OCI-LY3 (cell line): ENCODE data around the gene GSTK1.

Experiments used
- H2AFZ ChIP-seq: fragments of 200-600, 300-600 bp; shearing (Covaris generic); 2 replicates; pipeline ENCODE4 v1.6.0; 2014; ENCODE audit warnings: antibody characterized with exemption, low read depth, low read length
- H3K27ac ChIP-seq: fragments of 200-600, 300-600 bp; sonication (generic); 2 replicates; pipeline ENCODE4 v1.5.1; 2014; ENCODE audit warnings: mild to moderate bottlenecking, low read length, moderate library complexity, mixed read lengths
- H3K27me3 ChIP-seq: fragments of 200-600, 300-600 bp; sonication (generic); 2 replicates; pipeline ENCODE4 v1.6.1; 2014; ENCODE audit warnings: low read depth, low read length, mixed read lengths
- H3K36me3 ChIP-seq: fragments of 200-600, 300-600 bp; sonication (generic); replicated peaks from 2 replicates; pipeline ENCODE3; 2014; ENCODE audit warnings: low read depth, low read length, mixed read lengths
- H3K4me1 ChIP-seq: fragments of 300-600, 200-600 bp; sonication (generic); 2 replicates; pipeline ENCODE4 v1.6.1; 2014; ENCODE audit warnings: low read length, mixed read lengths
- H3K4me2 ChIP-seq: fragments of 200-600, 300-600 bp; sonication (generic); 2 replicates; pipeline ENCODE4 v1.6.1; 2014; ENCODE audit warnings: low read length, mixed read lengths
- H3K4me3 ChIP-seq: fragments of 300-600, 200-600 bp; sonication (generic); 2 replicates; pipeline ENCODE4 v1.5.1; 2014; ENCODE audit warnings: antibody characterized with exemption, mild to moderate bottlenecking, low read length, moderate library complexity
- H3K79me2 ChIP-seq: fragments of 300-600, 200-600 bp; shearing (Covaris generic); 2 replicates; pipeline ENCODE4 v1.6.1; 2014; ENCODE audit warnings: mild to moderate bottlenecking, low read length, mixed read lengths
- H3K9ac ChIP-seq: fragments of 300-600, 200-600 bp; shearing (Covaris generic); 2 replicates; pipeline ENCODE4 v1.6.0; 2014; ENCODE audit warnings: mild to moderate bottlenecking, low read length, moderate library complexity
- H3K9me3 ChIP-seq: fragments of 200-600, 300-600 bp; shearing (Covaris generic); 2 replicates; pipeline ENCODE4 v1.6.1; 2014; ENCODE audit warnings: low read length, mixed read lengths; ENCODE audit not compliant: insufficient read depth
- H4K20me1 ChIP-seq: fragments of 200-600, 300-600 bp; sonication (generic); 2 replicates; pipeline ENCODE4 v1.6.1; 2016; ENCODE audit warnings: low read length, mixed read lengths; ENCODE audit not compliant: insufficient read depth
- EZH2phosphoT487 ChIP-seq: fragments of 200-600 bp; shearing (Covaris generic); IDR thresholded peaks from 2 replicates; pipeline ENCODE4 v1.6.1; 2018; ENCODE audit warnings: antibody characterized with exemption, mixed run types, low read depth
- TF ChIP-seq, protein P1 (sequence below): fragments of 200-600, 300-600 bp; sonication (generic); IDR thresholded peaks from 2 replicates; pipeline ENCODE4 v1.5.1; 2014; ENCODE audit warnings: antibody characterized with exemption, low read length, low read depth

The GSTK1 gene

GRCh38 chr7:143243614-143244013 is 19.6 kb upstream of the GSTK1 start:
- Histone ChIP-seq H3K79me2 (no peaks in the 10 kb centered on the region), H3K27me3 (peaks cover 22% of the 10 kb centered on the region), H2AFZ (no peak overlapping the region), H3K4me3 (no peak overlapping the region), H4K20me1 (no peaks in the 10 kb centered on the region), H3K9me3 (no peaks in the 10 kb centered on the region), H3K27ac (no peak overlapping the region), H3K4me1 (peaks cover 18% of the 10 kb centered on the region), H3K36me3 (no peaks in the 10 kb centered on the region), H3K9ac (no peak overlapping the region), H3K4me2 (no peak overlapping the region)
- TF ChIP-seq EZH2phosphoT487: no peak
- TF ChIP-seq, protein P1, sequence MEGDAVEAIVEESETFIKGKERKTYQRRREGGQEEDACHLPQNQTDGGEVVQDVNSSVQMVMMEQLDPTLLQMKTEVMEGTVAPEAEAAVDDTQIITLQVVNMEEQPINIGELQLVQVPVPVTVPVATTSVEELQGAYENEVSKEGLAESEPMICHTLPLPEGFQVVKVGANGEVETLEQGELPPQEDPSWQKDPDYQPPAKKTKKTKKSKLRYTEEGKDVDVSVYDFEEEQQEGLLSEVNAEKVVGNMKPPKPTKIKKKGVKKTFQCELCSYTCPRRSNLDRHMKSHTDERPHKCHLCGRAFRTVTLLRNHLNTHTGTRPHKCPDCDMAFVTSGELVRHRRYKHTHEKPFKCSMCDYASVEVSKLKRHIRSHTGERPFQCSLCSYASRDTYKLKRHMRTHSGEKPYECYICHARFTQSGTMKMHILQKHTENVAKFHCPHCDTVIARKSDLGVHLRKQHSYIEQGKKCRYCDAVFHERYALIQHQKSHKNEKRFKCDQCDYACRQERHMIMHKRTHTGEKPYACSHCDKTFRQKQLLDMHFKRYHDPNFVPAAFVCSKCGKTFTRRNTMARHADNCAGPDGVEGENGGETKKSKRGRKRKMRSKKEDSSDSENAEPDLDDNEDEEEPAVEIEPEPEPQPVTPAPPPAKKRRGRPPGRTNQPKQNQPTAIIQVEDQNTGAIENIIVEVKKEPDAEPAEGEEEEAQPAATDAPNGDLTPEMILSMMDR: no peak

- Histone ChIP-seq H3K27ac (no peak overlapping the region), H3K27me3 (peaks cover 22% of the 10 kb centered on the region), H3K4me2 (no peak overlapping the region), H3K4me1 (peaks cover 16% of the 10 kb centered on the region), H3K36me3 (no peaks in the 10 kb centered on the region), H3K9ac (no peak overlapping the region), H4K20me1 (no peaks in the 10 kb centered on the region), H2AFZ (no peak overlapping the region), H3K79me2 (no peaks in the 10 kb centered on the region), H3K9me3 (no peaks in the 10 kb centered on the region), H3K4me3 (no peak overlapping the region)
- TF ChIP-seq, protein P1: no peak
- TF ChIP-seq EZH2phosphoT487: no peak
These were observed 18.9 kb upstream of the GSTK1 start for GRCh38 chr7:143244321-143244720.

DNA sequence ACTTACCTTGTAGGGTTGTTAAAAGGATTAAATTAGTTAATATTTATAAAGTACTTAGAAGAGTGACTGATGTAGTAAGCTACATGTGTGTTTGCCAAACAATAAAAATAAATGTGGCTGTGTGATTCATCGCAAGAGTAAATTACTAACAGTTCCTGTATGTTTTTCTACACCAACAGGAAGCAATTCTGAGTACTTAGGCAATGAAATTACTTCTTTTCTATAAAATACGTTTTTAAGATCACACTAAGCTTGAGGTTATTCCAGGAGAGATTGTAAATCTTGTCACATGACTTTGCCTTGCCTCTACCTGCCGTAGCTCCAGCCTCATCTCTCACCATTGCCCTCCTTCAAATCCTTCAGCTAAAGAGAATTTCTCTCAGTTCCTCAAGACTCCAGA is 18.1 kb upstream of the GSTK1 start:
- Histone ChIP-seq H3K27ac (no peak overlapping the region), H3K4me3 (no peak overlapping the region), H3K9ac (no peak overlapping the region), H3K4me2 (no peak overlapping the region), H3K9me3 (no peaks in the 10 kb centered on the region), H3K27me3 (peaks cover 22% of the 10 kb centered on the region), H4K20me1 (no peaks in the 10 kb centered on the region), H3K4me1 (peaks cover 8% of the 10 kb centered on the region), H2AFZ (no peak overlapping the region), H3K36me3 (no peaks in the 10 kb centered on the region), H3K79me2 (no peaks in the 10 kb centered on the region)
- no peak for TF ChIP-seq EZH2phosphoT487
- TF ChIP-seq, protein P1: no peak

- Histone ChIP-seq H2AFZ (no peak overlapping the region), H3K4me3 (no peak overlapping the region), H3K27ac (no peak overlapping the region), H3K79me2 (no peaks in the 10 kb centered on the region), H3K9ac (no peak overlapping the region), H3K4me2 (no peak overlapping the region), H3K9me3 (no peaks in the 10 kb centered on the region), H3K4me1 (peaks cover 6% of the 10 kb centered on the region; the same call in 1 of the 2 replicates), H4K20me1 (no peaks in the 10 kb centered on the region), H3K27me3 (peaks cover 6% of the 10 kb centered on the region; the same call in 1 of the 2 replicates), H3K36me3 (no peaks in the 10 kb centered on the region)
- no peak for TF ChIP-seq EZH2phosphoT487
- TF ChIP-seq, protein P1: no peak
These were observed 15.9 kb upstream of the GSTK1 start for GRCh38 chr7:143247372-143247771.
